ENCODE measurements around the gene ASTN1. TPM values are rescaled to one million over a fixed set of nuclear protein-coding genes. Genes with fewer than 3 reads are reported as not detected.

ASTN1 gene
- not detected in 2 replicates for total RNA-seq

GRCh38 chr1:177164380-177165068 lies at the start of gene ASTN1:
TSS of gene ASTN1 (minus strand) at chr1:177164712. CDS start at chr1:177164676, 36 bp downstream.

GRCh38 chr1:177170756-177171535 lies 6.4 kb upstream of the ASTN1 start, which contains the start of gene BRINP2:
TSS of gene BRINP2 (plus strand) at chr1:177170958. CDS start at chr1:177229877, 58,919 bp downstream.

Other genes starting within 250 kb of the ASTN1 start
- gene BRINP2, start 6.2 kb upstream of the ASTN1 start, total RNA-seq, result not detected in 2 replicates